Stromal cell of bone marrow (primary cell): ENCODE results near the gene PTPN14.

Experiments
- DNase-seq: peaks from one replicate; pipeline ENCODE4 v3.0.0-alpha.2; 2012; ENCODE audit warnings: low read depth

The PTPN14 gene

GRCh38 chr1:214400131-214400530 is 151.3 kb downstream of the PTPN14 start:
- DNase-seq: no peak

- no peak for DNase-seq
These were observed 152.9 kb downstream of the PTPN14 start for GRCh38 chr1:214398490-214398889.

GRCh38 chr1:214397497-214397896 is 153.9 kb downstream of the PTPN14 start:
- no peak for DNase-seq

- no peak for DNase-seq
These were observed 155.1 kb downstream of the PTPN14 start for GRCh38 chr1:214396330-214396729.

- DNase-seq: peak; percentile 53
These were observed 156.8 kb downstream of the PTPN14 start for GRCh38 chr1:214394569-214394968.

GRCh38 chr1:214393086-214393485 is 158.3 kb downstream of the PTPN14 start:
- no peak for DNase-seq

GRCh38 chr1:214391873-214392645 is 159.3 kb downstream of the PTPN14 start:
- no peak for DNase-seq

- no peak for DNase-seq
These were observed 161.7 kb downstream of the PTPN14 start for GRCh38 chr1:214389734-214390133.

- DNase-seq: no peak
These were observed 164.7 kb downstream of the PTPN14 start for GRCh38 chr1:214386747-214387146.

- DNase-seq: no peak
These were observed 165.1 kb downstream of the PTPN14 start for GRCh38 chr1:214386333-214386732.

- DNase-seq: no peak
These were observed 166.0 kb downstream of the PTPN14 start for GRCh38 chr1:214385428-214385827.

GRCh38 chr1:214384373-214385079 is 166.9 kb downstream of the PTPN14 start:
- no peak for DNase-seq

GRCh38 chr1:214383381-214384372 is 167.7 kb downstream of the PTPN14 start:
- no peak for DNase-seq

- no peak for DNase-seq
These were observed 170.3 kb downstream of the PTPN14 start for GRCh38 chr1:214380986-214381695.

GRCh38 chr1:214380396-214380795 is 171.0 kb downstream of the PTPN14 start:
- DNase-seq: no peak

- DNase-seq: no peak
These were observed 172.0 kb downstream of the PTPN14 start for GRCh38 chr1:214379236-214379970.

- no peak for DNase-seq
These were observed 172.9 kb downstream of the PTPN14 start for GRCh38 chr1:214378492-214378891.

- DNase-seq: no peak
These were observed 173.5 kb downstream of the PTPN14 start for GRCh38 chr1:214377886-214378285.

GRCh38 chr1:214377485-214377884 is 173.9 kb downstream of the PTPN14 start:
- no peak for DNase-seq

GRCh38 chr1:214372092-214372491 is 179.3 kb downstream of the PTPN14 start:
- no peak for DNase-seq

GRCh38 chr1:214370615-214371014 is 180.8 kb downstream of the PTPN14 start:
- DNase-seq: no peak
